Measurements from ENCODE around the gene MSMO1.

DNA sequence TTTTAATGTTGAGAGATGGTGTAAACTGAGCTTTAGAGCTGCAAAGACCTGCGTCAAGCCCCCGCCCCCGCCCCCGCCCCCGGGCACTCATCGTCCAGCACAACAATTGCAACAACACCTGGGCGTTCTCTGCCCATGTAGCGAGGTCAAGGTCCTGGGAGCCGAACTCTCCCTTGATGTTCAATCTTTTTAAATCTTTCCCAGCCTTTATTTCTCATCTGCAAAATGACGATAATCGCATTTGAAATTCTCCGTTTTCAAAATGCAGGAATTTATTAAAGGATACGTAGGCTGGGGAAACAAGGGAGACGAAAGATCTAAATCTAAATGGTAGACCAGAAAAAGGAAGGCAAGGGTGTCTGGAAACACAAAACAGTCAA is 648 bp upstream of the MSMO1 start:
- TF ChIP-seq, protein P1, sequence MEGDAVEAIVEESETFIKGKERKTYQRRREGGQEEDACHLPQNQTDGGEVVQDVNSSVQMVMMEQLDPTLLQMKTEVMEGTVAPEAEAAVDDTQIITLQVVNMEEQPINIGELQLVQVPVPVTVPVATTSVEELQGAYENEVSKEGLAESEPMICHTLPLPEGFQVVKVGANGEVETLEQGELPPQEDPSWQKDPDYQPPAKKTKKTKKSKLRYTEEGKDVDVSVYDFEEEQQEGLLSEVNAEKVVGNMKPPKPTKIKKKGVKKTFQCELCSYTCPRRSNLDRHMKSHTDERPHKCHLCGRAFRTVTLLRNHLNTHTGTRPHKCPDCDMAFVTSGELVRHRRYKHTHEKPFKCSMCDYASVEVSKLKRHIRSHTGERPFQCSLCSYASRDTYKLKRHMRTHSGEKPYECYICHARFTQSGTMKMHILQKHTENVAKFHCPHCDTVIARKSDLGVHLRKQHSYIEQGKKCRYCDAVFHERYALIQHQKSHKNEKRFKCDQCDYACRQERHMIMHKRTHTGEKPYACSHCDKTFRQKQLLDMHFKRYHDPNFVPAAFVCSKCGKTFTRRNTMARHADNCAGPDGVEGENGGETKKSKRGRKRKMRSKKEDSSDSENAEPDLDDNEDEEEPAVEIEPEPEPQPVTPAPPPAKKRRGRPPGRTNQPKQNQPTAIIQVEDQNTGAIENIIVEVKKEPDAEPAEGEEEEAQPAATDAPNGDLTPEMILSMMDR (IDR thresholded peaks at IDR 0.05) = no peak
- no peak for TF ChIP-seq POLR2A (IDR thresholded peaks at IDR 0.05)
- TF ChIP-seq POLR2AphosphoS5 (IDR thresholded peaks at IDR 0.05) = no peak
